ENCODE results near the gene ATP6V0A1.

ATP6V0A1 gene

GRCh38 chr17:42563143-42563509, 104.4 kb downstream of the ATP6V0A1 start:
- TF ChIP-seq, protein P1, sequence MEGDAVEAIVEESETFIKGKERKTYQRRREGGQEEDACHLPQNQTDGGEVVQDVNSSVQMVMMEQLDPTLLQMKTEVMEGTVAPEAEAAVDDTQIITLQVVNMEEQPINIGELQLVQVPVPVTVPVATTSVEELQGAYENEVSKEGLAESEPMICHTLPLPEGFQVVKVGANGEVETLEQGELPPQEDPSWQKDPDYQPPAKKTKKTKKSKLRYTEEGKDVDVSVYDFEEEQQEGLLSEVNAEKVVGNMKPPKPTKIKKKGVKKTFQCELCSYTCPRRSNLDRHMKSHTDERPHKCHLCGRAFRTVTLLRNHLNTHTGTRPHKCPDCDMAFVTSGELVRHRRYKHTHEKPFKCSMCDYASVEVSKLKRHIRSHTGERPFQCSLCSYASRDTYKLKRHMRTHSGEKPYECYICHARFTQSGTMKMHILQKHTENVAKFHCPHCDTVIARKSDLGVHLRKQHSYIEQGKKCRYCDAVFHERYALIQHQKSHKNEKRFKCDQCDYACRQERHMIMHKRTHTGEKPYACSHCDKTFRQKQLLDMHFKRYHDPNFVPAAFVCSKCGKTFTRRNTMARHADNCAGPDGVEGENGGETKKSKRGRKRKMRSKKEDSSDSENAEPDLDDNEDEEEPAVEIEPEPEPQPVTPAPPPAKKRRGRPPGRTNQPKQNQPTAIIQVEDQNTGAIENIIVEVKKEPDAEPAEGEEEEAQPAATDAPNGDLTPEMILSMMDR (conservative IDR thresholded peaks at IDR 0.05; ENCODE audit: low read depth, low read length): no peak
- H3K4me3 ChIP-seq (ENCODE audit: low read length): peak overlapping the region; percentile 93
- DNase-seq (ENCODE audit: low read depth): no peak

- no peak for DNase-seq (ENCODE audit: low read depth)
- TF ChIP-seq, protein P1 (conservative IDR thresholded peaks at IDR 0.05; ENCODE audit: low read depth, low read length): no peak
- H3K4me3 ChIP-seq (ENCODE audit: low read length): peak overlapping the region; percentile 93
Measured at GRCh38 chr17:42563543-42563942, 104.9 kb downstream of the ATP6V0A1 start.

DNA sequence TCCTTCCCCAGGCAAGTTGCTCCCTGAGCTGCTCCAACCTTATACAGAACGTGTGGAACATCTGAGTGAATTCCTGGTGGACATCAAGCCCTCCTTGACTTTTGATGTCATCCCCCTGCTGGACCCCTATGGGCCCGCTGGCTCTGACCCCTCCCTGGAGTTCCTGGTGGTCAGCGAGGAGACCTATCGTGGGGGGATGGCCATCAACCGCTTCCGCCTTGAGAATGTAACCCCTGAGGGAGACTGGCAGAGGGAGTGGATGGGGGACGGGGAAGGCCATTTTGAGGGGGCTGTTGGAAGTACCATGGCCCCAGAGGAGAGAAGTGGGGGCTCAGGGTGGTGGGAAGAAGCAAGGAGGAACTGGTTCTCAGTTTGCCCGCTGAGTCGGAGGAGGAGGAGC, 105.3 kb downstream of the ATP6V0A1 start:
- H3K4me3 ChIP-seq (ENCODE audit: low read length): no peak overlapping the region
- no peak for DNase-seq (ENCODE audit: low read depth)
- TF ChIP-seq, protein P1 (conservative IDR thresholded peaks at IDR 0.05; ENCODE audit: low read depth, low read length): no peak

DNA sequence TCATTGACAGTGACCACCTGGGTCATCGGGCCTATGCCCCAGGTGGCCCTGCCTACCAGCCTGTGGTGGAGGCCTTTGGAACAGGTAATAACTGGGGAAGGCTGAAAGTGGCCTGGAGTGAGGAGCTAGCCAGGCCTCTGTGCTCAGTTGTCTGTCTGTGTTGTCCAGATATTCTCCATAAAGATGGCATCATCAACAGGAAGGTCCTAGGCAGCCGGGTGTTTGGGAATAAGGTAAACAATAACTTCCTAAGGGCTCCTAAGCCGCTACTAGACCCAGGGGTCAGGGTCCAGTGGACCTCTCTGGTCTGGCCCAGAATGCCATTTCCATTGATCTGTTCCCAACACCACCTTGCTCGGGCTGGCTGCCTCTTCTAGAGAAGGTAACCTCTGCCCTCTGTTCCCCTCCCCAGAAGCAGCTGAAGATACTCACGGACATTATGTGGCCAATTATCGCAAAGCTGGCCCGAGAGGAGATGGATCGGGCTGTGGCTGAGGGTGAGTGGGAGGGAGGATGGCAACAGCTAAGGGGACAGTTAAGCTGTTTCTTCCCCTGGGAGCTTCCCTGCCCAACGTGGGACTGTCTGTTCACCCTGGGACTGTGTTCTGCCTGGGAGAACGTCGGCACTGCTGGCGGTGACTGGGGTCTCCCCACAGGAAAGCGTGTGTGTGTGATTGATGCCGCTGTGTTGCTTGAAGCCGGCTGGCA, 106.3 kb downstream of the ATP6V0A1 start:
- no peak overlapping the region for H3K4me3 ChIP-seq (ENCODE audit: low read length)
- TF ChIP-seq, protein P1 (conservative IDR thresholded peaks at IDR 0.05; ENCODE audit: low read depth, low read length): no peak
- DNase-seq (ENCODE audit: low read depth): no peak

GRCh38 chr17:42565523-42566214, 107.0 kb downstream of the ATP6V0A1 start:
- DNase-seq (ENCODE audit: low read depth): no peak
- TF ChIP-seq, protein P1 (conservative IDR thresholded peaks at IDR 0.05; ENCODE audit: low read depth, low read length): no peak
- no peak overlapping the region for H3K4me3 ChIP-seq (ENCODE audit: low read length)

DNA sequence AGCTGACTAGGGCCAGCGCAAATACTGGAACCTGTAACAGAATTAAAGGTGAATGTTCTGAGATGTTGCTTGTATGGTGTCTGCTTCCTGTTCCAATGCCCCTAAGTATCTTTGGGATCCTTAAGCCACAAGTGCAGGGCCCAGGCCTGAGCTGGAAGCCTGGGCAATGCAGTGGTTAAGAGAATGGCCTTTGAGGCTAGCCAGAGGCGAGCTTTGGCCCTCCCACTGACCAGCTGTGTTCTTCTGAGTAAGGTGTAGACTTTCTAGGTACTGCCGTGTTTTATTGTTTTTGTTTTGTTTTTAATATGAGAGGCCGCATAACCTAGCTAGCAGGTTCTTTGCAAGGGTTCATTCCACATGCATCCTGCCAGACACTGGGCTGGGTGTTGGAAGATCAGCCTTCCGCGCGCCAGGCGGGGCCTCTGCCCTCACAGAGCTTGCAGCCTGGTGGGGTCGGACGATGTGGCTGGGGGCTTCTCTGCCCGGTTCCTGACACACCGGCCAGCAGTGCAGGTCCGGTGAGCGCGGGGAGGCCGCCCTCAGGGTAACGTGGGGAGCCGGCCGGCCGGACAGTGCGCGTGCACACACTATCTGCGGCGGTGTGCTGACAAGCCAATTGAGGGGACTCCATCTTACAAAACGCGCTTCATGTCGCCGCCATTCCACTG, 107.7 kb downstream of the ATP6V0A1 start:
- DNase-seq (ENCODE audit: low read depth): no peak
- H3K4me3 ChIP-seq (ENCODE audit: low read length): peak overlapping the region; percentile 83
- TF ChIP-seq, protein P1 (conservative IDR thresholded peaks at IDR 0.05; ENCODE audit: low read depth, low read length): no peak
